HG03442 (cell line): Measurements from ENCODE around the gene NUP62.

Experiments used
- ATAC-seq: cut with Tn5 transposase; IDR thresholded peaks from one replicate; pipeline ENCODE4 v1.9.1; 2021; ENCODE audit warnings: mild to moderate bottlenecking, moderate library complexity; ENCODE audit not compliant: unreplicated experiment

The NUP62 gene

DNA sequence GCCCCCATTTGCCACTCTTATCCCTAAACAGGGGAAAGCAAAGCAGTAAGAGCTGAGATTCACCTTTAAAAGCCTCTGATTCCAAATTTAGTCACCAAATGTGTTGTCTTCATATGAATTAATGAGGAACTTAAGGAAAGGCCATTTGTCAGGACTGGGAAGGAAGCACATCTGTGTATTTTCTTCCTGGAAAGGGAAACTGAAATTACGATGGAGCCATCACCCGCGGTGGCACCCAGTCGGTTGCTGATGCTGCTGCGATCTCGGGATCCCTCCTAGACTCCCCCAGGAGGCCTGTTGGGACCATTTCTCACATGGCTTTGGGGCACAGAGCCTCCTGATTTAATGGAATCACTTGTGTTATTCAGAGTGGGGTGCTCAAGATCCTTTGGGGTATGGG is 25.2 kb downstream of the NUP62 start:
- no peak for ATAC-seq

DNA sequence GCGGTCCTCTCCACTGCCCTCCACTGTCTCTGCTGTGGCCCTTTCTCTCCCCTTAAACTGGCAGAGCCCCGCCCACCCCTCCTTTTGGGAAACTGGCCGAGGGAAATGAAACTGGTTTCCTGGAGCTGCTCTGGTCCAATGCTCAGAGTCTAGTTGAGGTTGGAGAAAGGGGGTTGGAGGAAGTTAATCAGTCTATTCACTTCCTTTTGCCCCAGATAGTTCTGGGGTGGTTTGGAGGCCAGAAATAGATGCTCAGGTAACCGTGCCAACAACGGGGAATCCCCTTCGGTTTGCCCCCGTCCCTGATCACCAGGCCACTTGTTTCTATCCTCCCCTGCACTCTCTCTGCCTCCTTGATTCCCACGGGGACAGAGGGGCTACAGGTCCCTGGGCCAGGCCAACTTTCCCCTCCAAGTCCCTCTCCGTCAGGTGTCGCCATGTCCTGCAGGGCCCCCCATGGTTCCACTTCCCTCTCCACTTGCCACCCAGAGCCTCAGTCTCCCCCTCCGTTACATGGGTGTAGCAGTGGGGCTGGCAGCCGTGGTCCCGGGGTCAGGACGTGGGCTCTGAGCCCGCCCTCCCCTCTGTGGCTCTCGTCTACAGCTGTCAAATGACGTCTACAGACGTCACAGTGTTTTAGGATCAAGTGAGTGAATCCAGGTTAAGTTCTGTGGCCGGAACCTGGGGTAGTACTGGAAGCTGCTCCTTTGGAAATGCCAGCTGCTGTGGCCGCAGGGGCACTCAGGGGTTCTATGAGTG is 32.3 kb downstream of the NUP62 start, which contains the start of gene IL4I1:
Gene IL4I1, minus strand, starts transcription at position 25 of the 759 bp plus-strand sequence. CDS start 727 bp downstream, outside the sequence.
- ATAC-seq, result peak; percentile 42

GRCh38 chr19:49895566-49896297 is 33.6 kb downstream of the NUP62 start:
- no peak for ATAC-seq

DNA sequence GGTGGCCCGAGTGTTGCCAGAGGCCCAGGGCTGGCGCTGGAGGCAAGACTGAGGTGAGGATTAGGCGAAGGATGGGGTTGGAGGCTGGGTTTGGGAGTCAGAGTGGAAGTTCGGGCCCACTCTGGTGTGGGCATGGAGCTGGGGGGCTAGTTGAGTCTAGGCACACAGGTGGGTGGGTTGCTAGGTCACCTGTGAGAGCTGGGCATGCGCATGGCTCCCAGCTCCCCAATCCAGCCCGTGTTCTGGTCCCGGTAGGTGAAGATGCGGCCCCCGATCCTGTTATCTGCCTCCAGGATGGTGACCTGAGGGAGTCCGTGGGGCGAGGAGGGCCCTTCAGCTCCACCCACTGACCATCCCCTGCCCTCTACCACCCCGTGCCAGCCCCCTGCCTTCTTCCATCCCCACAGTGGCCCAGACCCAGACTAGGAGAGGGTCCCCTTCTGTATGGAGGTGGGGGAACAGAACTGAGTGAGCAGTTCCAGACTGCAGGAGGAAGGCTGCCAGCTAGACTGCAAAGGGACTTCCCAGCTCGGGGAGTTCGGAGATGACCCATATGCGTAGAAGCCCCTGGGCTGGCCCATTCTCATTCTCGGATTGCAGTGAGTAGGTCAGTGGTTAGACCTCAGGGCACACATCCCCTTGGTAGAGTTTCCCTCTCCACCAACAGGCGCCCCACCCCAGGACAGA is 34.3 kb downstream of the NUP62 start:
- no peak for ATAC-seq

- no peak for ATAC-seq
These were observed 35.2 kb downstream of the NUP62 start for GRCh38 chr19:49894011-49894664.

- ATAC-seq, result no peak
These were observed 36.6 kb downstream of the NUP62 start for GRCh38 chr19:49892716-49893115.

DNA sequence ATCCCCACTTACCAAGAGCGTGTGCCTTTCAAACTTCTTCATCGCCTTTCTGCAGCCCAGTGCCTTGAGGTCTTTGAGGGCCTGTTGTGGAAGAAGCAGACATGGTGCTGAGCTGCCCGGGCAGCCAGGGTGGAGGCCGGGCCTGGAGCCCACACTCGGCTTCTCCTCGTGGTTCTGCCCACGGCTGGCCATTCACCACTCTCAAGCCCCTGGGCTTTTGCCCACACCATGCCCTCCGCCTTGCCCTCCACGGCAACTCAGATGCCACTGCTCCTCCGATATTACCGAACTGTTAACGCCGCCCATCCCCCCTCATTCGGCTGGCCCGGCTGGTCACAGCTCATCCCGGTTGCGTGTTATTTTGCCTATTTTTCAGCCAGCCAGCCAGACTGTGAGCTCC is 37.9 kb downstream of the NUP62 start:
- no peak for ATAC-seq

DNA sequence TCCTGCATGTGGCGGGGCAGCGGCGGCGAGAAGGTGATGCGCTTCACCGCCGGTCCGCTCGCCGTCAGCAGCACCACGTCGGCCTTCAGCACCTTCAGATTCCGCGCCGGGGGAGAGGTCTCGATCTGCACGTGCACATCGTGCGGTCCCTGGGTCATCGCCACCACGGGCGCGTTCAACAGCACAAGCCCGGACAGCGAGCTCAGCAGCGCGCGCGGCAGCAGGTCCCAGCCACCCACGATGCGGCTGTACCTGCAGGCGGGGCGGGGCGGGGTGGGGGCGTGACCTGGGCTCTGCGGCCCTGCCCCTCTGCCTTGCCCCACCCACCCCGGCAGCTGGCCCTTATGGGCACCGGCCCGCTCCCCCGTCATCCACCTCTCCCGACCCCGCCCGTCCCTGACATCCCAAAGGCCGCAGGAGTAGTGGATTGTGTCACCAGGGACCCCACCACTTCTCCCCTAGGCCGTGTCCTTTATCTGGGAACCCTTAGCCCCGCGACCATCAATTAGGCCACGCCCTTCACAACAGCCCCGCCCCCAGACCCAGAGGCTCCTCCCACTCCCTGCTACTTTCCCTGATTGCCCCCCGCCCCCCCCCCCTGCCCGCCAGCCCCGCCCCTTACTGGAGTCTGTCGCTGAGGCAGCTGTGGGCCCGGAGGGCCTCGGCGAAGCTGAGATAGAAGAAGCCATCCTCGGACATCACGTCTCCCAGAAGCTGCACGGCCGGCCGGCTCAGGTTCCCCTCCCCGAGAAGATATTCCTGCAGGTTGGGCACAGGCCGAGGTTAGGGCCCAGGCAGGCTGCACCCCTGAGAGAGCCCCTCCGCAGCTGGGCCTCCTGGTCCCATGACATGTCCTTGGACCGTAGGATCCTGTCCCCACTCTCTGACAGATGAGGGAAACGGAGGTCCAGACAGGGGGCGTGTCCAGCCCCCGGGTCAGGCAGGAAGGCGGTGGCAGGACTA is 38.7 kb downstream of the NUP62 start:
- no peak for ATAC-seq

DNA sequence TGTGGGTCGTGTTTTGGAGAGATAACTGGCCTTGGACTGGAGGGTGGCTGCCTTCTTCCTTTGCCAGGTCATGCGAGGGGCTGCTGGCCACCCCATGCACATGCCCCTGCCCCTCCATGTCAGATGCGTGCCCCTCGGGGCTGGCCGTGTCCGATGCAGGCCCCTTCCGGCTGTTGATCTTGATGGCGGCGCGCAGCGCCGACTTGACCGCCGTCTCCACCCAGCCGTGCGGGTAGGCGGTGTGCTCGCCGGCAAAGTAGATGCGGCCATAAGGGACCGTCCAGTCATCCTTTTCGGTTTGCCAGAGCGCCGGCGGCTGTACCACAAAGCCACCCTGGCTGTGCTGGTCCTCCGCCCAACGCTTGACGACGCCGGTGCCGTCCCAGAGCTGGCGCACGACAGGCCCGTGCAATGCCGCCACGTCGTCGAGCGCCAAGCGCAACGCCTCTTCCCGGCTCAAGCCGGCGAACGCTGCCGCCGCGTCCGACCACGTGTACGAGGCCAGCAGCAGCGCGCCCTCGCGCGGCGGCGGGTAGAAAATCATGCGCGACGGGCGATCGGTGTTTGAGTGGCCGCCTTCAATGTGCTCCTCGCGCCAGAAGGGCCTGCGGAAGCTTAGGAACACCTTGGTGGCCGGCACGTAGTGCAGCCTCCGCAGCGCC is 39.5 kb downstream of the NUP62 start:
- ATAC-seq, result no peak

DNA sequence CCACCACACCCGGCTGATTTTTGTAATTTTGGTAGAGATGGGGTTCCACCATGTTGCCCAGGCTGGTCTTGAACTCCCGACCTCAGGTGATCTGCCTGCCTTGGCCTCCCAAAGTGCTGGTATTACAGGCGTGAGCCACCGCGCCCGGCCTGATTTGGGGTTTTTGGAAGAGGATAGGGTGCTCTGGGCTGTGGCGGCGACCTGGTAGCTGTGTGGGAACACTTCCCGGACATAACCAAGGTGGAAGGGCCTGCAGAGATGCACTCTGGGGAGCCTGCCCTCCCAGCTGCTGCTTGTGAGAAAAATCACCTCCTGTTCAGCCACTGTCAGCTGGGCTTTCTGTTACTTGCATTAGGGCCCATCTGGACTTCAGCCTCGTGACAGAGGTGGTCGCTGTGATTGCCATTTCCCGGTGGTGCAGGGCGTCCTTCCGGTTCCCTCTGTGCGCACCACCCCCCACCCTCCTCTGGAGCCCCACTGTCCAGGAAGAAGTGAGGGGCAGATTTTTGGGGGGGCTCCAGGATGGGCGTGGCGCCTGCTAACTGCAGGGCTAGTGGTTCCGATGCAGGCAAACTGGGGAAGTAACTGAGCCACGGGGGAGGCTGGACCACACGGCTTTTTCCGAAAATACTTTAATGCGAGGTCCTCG is 40.1 kb downstream of the NUP62 start:
- no peak for ATAC-seq

- no peak for ATAC-seq
These were observed 40.8 kb downstream of the NUP62 start for GRCh38 chr19:49888510-49888824.

GRCh38 chr19:49887665-49888509 is 41.4 kb downstream of the NUP62 start:
- no peak for ATAC-seq

DNA sequence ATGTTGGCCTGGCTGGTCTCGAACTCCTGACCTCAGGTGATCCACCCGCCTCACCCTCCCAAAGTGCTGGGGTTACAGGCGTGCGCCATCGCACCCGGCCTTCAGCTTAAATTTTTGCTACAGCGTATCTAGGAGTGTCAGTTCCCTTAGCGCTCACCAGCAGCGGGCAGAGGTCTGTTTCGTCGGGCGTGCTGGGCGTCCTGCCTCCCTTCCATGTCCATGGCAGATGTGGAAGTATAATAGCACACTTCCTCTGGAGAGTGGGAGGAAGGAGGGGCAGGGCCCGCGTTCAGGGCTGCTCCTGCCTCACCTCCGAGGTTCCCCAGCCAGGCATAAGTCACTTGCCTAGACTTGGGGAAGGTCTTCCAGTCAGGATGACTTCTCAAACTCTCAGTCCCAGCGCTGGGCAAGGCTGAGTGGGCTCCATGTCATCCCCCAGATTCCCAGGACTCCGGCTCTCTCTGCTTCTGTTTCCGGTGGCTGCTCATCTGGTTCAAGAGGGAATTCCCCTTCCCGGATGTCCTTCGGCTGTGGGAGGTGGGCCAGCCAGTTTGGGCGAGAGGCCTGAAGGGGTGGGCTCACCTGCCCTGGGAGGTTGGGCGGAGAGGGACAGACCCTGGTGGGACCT is 42.2 kb downstream of the NUP62 start:
- no peak for ATAC-seq

GRCh38 chr19:49884760-49885159 is 44.5 kb downstream of the NUP62 start:
- ATAC-seq, result no peak

DNA sequence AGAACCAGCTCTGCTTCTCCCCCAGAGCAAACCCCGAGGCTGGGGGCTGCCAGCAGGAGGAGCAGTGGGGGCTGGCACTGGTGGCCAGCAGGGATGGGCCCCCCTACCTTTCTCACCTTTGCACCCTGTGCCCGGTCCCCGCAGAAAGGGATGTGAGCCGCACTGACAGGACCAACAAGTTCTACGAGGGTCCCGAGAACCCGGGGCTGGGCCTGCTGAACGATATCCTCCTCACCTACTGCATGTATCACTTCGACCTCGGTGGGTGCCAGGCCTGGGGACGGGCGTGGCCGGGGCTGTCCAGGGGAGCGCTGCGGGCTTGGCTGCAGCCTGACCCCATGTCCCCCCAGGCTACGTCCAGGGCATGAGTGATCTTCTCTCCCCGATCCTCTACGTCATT is 45.2 kb downstream of the NUP62 start:
- no peak for ATAC-seq

DNA sequence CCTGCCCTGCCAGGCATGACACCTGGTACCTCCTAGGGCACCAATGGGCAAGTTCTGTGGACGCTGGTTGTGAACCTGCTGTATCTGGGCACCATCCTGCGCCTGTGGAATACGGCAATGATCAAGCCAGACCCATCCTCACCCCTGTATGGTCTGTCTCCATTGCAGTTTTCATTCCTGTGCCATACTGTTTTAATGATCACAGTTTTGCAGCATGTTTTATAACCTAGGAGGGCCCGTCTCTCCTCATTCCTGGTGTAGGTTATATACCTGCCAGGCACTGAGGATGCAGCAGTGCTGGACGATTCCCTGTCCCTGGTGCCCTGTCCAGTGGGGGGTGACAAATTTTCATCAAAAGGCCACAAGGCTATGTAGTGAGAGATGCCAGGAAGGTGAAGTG is 46.2 kb downstream of the NUP62 start:
- no peak for ATAC-seq

DNA sequence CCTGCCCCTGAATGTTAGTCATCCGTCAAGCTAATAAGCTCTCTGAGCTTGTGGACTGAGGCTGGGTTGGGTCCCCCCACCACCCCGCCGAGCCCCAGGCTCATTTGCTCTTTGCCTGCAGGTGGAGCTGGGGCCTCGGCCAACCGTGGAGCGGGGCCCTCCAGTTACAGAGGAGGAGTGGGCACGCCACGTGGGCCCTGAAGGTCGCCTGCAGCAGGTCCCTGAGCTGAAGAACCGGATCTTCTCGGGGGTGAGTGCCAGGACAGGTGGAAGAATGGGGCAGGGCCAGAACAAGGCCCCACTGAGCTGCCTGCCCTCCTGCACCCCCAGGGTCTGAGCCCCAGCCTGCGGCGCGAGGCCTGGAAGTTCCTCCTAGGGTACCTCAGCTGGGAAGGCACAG is 46.7 kb downstream of the NUP62 start:
- ATAC-seq, result no peak
